Neural cell (in vitro differentiated cells): ENCODE measurements around the gene FAAH. TPM values are rescaled to one million over a fixed set of nuclear protein-coding genes. Genes with fewer than 3 reads are reported as not detected.

Experiments
- H2AFZ ChIP-seq: fragments of 200-600, 300-800 bp; sonication (generic), shearing (Covaris generic); 2 replicates; pipeline ENCODE4 v1.6.0; 2014; ENCODE audit warnings: low read depth, mild to moderate bottlenecking, antibody characterized with exemption, low read length, moderate library complexity
- H3F3A ChIP-seq: fragments of 200-600 bp; shearing (Covaris generic); 2 replicates; pipeline ENCODE4 v1.6.1; 2016; ENCODE audit warnings: mild to moderate bottlenecking, moderate library complexity, mixed read lengths, antibody characterized with exemption, low read length; ENCODE audit not compliant: insufficient read depth, poor library complexity, severe bottlenecking
- H3K27ac ChIP-seq: fragments of 200-600, 300-800 bp; sonication (generic), shearing (Covaris generic); 2 replicates; pipeline ENCODE4 v1.5.1; 2014; ENCODE audit warnings: mild to moderate bottlenecking, low read length, moderate library complexity
- H3K27me3 ChIP-seq: fragments of 300-800, 200-600 bp; sonication (generic), shearing (Covaris generic); 2 replicates; pipeline ENCODE4 v1.6.0; 2014; ENCODE audit warnings: mild to moderate bottlenecking, low read depth, low read length, moderate library complexity; ENCODE audit not compliant: insufficient read depth
- H3K36me3 ChIP-seq: fragments of 300-800, 200-600 bp; sonication (generic), shearing (Covaris generic); 2 replicates; pipeline ENCODE4 v1.5.1; 2014; ENCODE audit warnings: mild to moderate bottlenecking, antibody characterized with exemption, low read length, moderate library complexity; ENCODE audit not compliant: insufficient read depth
- H3K4me2 ChIP-seq: fragments of 300-800, 200-600 bp; sonication (generic), shearing (Covaris generic); 2 replicates; pipeline ENCODE4 v1.6.0; 2014; ENCODE audit warnings: mild to moderate bottlenecking, low read length
- H3K4me3 ChIP-seq: fragments of 300-800, 200-600 bp; sonication (generic), shearing (Covaris generic); 2 replicates; pipeline ENCODE4 v1.5.1; 2014; ENCODE audit warnings: mild to moderate bottlenecking, low read length, moderate library complexity
- H3K79me2 ChIP-seq: fragments of 200-600 bp; shearing (Covaris generic); replicated peaks from 2 replicates; pipeline ENCODE4 v1.6.0; 2014; ENCODE audit warnings: mild to moderate bottlenecking, low read length, moderate library complexity; ENCODE audit not compliant: insufficient read depth
- H3K9ac ChIP-seq: fragments of 300-800, 200-600 bp; sonication (generic), shearing (Covaris generic); 2 replicates; pipeline ENCODE4 v1.6.1; 2016; ENCODE audit warnings: mild to moderate bottlenecking, low read length, mixed read lengths
- H3K9me2 ChIP-seq: fragments of 200-600 bp; shearing (Covaris generic); 2 replicates; pipeline ENCODE4 v1.6.1; 2016; ENCODE audit warnings: mild to moderate bottlenecking, low read length, mixed read lengths; ENCODE audit not compliant: insufficient read depth
- H3K9me3 ChIP-seq: fragments of 200-600, 300-800 bp; sonication (generic), shearing (Covaris generic); 2 replicates; pipeline ENCODE4 v1.6.1; 2016; ENCODE audit warnings: mild to moderate bottlenecking, mixed run types, low read length, moderate library complexity, mixed read lengths
- H4K20me1 ChIP-seq: fragments of 200-600 bp; shearing (Covaris generic); 2 replicates; pipeline ENCODE4 v1.6.1; 2016; ENCODE audit warnings: mild to moderate bottlenecking, mixed run types; ENCODE audit not compliant: insufficient read depth
- CTCF ChIP-seq: fragments of 450-650 bp; IDR thresholded peaks from 2 replicates; pipeline ENCODE4 v1.5.1; 2014; ENCODE audit warnings: antibody characterized with exemption, mild to moderate bottlenecking, moderate library complexity; ENCODE audit not compliant: poor library complexity, severe bottlenecking
- EP300 ChIP-seq: fragments of 450-650 bp; conservative IDR thresholded peaks from 2 replicates; pipeline ENCODE4 v1.6.1; 2014; ENCODE audit warnings: antibody characterized with exemption, mild to moderate bottlenecking, moderate library complexity; ENCODE audit not compliant: poor library complexity, severe bottlenecking
- EZH2 ChIP-seq: fragments of 200-600, 300-800 bp; shearing (Covaris generic), sonication (generic); IDR thresholded peaks from 2 replicates; pipeline ENCODE4 v1.6.1; 2014; ENCODE audit warnings: antibody characterized with exemption, low read length, borderline replicate concordance, mild to moderate bottlenecking; ENCODE audit not compliant: insufficient read depth, poor library complexity, severe bottlenecking
- MXI1 ChIP-seq: fragments of 450-650 bp; conservative IDR thresholded peaks from 2 replicates; pipeline ENCODE4 v1.6.1; 2014; ENCODE audit warnings: antibody characterized with exemption, mild to moderate bottlenecking; ENCODE audit not compliant: poor library complexity, severe bottlenecking
- POLR2AphosphoS5 ChIP-seq: IDR thresholded peaks from 2 replicates; pipeline ENCODE4 v1.6.1; 2012
- RAD21 ChIP-seq: fragments of 450-650 bp; conservative IDR thresholded peaks from 2 replicates; pipeline ENCODE4 v1.6.1; 2014; ENCODE audit warnings: antibody characterized with exemption, mild to moderate bottlenecking, moderate library complexity
- SMC3 ChIP-seq: fragments of 450-650 bp; conservative IDR thresholded peaks from 2 replicates; pipeline ENCODE4 v1.6.1; 2014; ENCODE audit warnings: antibody characterized with exemption, mild to moderate bottlenecking, moderate library complexity; ENCODE audit not compliant: poor library complexity
- TAF1 ChIP-seq: IDR thresholded peaks from 2 replicates; pipeline ENCODE4 v1.6.1; 2012; ENCODE audit warnings: low read depth
- polyA plus RNA-seq: library from polyadenylated mRNA; depleted of rRNA; stranded (reverse); fragments of >200 nt; gene quantifications from 2 replicates; pipeline ENCODE4 v1.2.3, GENCODE V29; 2014
- TF ChIP-seq, protein P1 (sequence below): IDR thresholded peaks from 2 replicates; pipeline ENCODE4 v1.6.1; 2012; ENCODE audit warnings: borderline replicate concordance

Gene FAAH
- polyA plus RNA-seq, 1 donor from 2014 or later, result 106 TPM

GRCh38 chr1:46450160-46450517 is 56.0 kb downstream of the FAAH start:
- Histone ChIP-seq H3K4me2 (no peak overlapping the region), H3K27ac (no peak overlapping the region), H4K20me1 (no peaks in the 10 kb centered on the region), H3F3A (no peaks in the 10 kb centered on the region), H3K4me3 (no peak overlapping the region), H3K79me2 (no peaks in the 10 kb centered on the region), H3K36me3 (no peaks in the 10 kb centered on the region), H3K9me3 (no peaks in the 10 kb centered on the region), H3K9ac (no peak overlapping the region), H2AFZ (no peak overlapping the region), H3K9me2 (no peaks in the 10 kb centered on the region), H3K27me3 (peaks cover 91% of the 10 kb centered on the region)
- TF ChIP-seq SMC3 (no peak), CTCF (no peak), EZH2 (no peak), RAD21 (no peak), EP300 (no peak), POLR2AphosphoS5 (no peak), MXI1 (no peak), TAF1 (no peak)
- TF ChIP-seq, protein P1, sequence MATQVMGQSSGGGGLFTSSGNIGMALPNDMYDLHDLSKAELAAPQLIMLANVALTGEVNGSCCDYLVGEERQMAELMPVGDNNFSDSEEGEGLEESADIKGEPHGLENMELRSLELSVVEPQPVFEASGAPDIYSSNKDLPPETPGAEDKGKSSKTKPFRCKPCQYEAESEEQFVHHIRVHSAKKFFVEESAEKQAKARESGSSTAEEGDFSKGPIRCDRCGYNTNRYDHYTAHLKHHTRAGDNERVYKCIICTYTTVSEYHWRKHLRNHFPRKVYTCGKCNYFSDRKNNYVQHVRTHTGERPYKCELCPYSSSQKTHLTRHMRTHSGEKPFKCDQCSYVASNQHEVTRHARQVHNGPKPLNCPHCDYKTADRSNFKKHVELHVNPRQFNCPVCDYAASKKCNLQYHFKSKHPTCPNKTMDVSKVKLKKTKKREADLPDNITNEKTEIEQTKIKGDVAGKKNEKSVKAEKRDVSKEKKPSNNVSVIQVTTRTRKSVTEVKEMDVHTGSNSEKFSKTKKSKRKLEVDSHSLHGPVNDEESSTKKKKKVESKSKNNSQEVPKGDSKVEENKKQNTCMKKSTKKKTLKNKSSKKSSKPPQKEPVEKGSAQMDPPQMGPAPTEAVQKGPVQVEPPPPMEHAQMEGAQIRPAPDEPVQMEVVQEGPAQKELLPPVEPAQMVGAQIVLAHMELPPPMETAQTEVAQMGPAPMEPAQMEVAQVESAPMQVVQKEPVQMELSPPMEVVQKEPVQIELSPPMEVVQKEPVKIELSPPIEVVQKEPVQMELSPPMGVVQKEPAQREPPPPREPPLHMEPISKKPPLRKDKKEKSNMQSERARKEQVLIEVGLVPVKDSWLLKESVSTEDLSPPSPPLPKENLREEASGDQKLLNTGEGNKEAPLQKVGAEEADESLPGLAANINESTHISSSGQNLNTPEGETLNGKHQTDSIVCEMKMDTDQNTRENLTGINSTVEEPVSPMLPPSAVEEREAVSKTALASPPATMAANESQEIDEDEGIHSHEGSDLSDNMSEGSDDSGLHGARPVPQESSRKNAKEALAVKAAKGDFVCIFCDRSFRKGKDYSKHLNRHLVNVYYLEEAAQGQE, result no peak

GRCh38 chr1:46451948-46452930 is 58.1 kb downstream of the FAAH start:
- Histone ChIP-seq H3K27ac (no peak overlapping the region), H3K27me3 (peaks cover 70% of the 10 kb centered on the region), H4K20me1 (no peaks in the 10 kb centered on the region), H3K79me2 (no peaks in the 10 kb centered on the region), H3K9me3 (no peaks in the 10 kb centered on the region), H3K4me3 (no peak overlapping the region), H3K36me3 (no peaks in the 10 kb centered on the region), H3F3A (no peaks in the 10 kb centered on the region), H3K9me2 (no peaks in the 10 kb centered on the region), H2AFZ (no peak overlapping the region), H3K9ac (no peak overlapping the region), H3K4me2 (no peak overlapping the region)
- TF ChIP-seq TAF1 (no peak), EZH2 (no peak), MXI1 (no peak), SMC3 (no peak)
